Neuronal stem cell (in vitro differentiated cells): ENCODE data around the gene EYA3.

ENCODE experiments used
- DNase-seq: peaks from one replicate; pipeline ENCODE4 v3.0.0-alpha.2; 2013; ENCODE audit warnings: low spot score
- H2AFZ ChIP-seq: one replicate; pipeline ENCODE4 v1.6.1; 2013; ENCODE audit warnings: mild to moderate bottlenecking, low read length, inconsistent platforms
- H2AK5ac ChIP-seq: 2 replicates; pipeline ENCODE4 v1.6.1; 2013; ENCODE audit warnings: low read depth, mild to moderate bottlenecking, inconsistent platforms, low read length, moderate library complexity, mixed read lengths
- H2BK120ac ChIP-seq: 2 replicates; pipeline ENCODE4 v1.6.1; 2013; ENCODE audit warnings: low read depth, mild to moderate bottlenecking, inconsistent platforms, low read length, moderate library complexity, mixed read lengths
- H2BK12ac ChIP-seq: one replicate; pipeline ENCODE4 v1.6.1; 2013; ENCODE audit warnings: low read length, inconsistent platforms
- H2BK15ac ChIP-seq: 2 replicates; pipeline ENCODE4 v1.6.1; 2013; ENCODE audit warnings: mild to moderate bottlenecking, low read length, inconsistent platforms, mixed read lengths
- H2BK5ac ChIP-seq: one replicate; pipeline ENCODE4 v1.6.1; 2013; ENCODE audit warnings: inconsistent platforms, mild to moderate bottlenecking, low read length, moderate library complexity
- H3K14ac ChIP-seq: one replicate; pipeline ENCODE4 v1.6.1; 2013; ENCODE audit warnings: low read length, inconsistent platforms
- H3K18ac ChIP-seq: 2 replicates; pipeline ENCODE4 v1.6.1; 2013; ENCODE audit warnings: low read length, inconsistent platforms
- H3K23ac ChIP-seq: 2 replicates; pipeline ENCODE4 v1.6.1; 2013; ENCODE audit warnings: low read depth, mild to moderate bottlenecking, mixed read lengths, low read length, inconsistent platforms; ENCODE audit not compliant: poor library complexity
- H3K27ac ChIP-seq: replicated peaks from 3 replicates; pipeline ENCODE4 v1.5.1; 2013; ENCODE audit warnings: low read length, inconsistent platforms
- H3K27me3 ChIP-seq, 3 experiments: 2 replicates each; pipeline ENCODE4 v1.6.1; 2013; ENCODE audit warnings: low read length in 3 of 3, mild to moderate bottlenecking in 2 of 3, inconsistent platforms in 1 of 3, low read depth in 1 of 3, mixed read lengths in 1 of 3, moderate library complexity in 1 of 3; ENCODE audit not compliant: control insufficient read depth in 3 of 3, insufficient read depth in 3 of 3
- H3K36me3 ChIP-seq, 2 donors: replicated peaks in 1 of 2; 2 replicates each; pipeline ENCODE4 v1.6.1; 2013; ENCODE audit warnings: low read length in 2 of 2; ENCODE audit not compliant: control insufficient read depth in 2 of 2, insufficient read depth in 2 of 2
- H3K4ac ChIP-seq: 2 replicates; pipeline ENCODE4 v1.6.1; 2013; ENCODE audit warnings: inconsistent platforms, mild to moderate bottlenecking, low read length, moderate library complexity
- H3K4me1 ChIP-seq, 2 donors: 1 replicate in 1 of 2; 2 replicates in 1 of 2; pipeline ENCODE4 v1.6.1; 2013; ENCODE audit warnings: low read length in 2 of 2, low read depth in 1 of 2; ENCODE audit not compliant: control insufficient read depth in 2 of 2, insufficient read depth in 1 of 2
- H3K4me2 ChIP-seq: one replicate; pipeline ENCODE4 v1.6.1; 2013; ENCODE audit warnings: mild to moderate bottlenecking, low read length, inconsistent platforms; ENCODE audit not compliant: insufficient read depth, poor library complexity, severe bottlenecking
- H3K4me3 ChIP-seq, 2 donors: 2 replicates each; pipeline ENCODE4 v1.5.1; 2013; ENCODE audit warnings: low read length in 2 of 2, mild to moderate bottlenecking in 2 of 2, inconsistent platforms in 1 of 2, moderate library complexity in 1 of 2
- H3K79me1 ChIP-seq: one replicate; pipeline ENCODE4 v1.6.1; 2013; ENCODE audit warnings: low read depth, mild to moderate bottlenecking, inconsistent platforms, low read length, moderate library complexity
- H3K9ac ChIP-seq: one replicate; pipeline ENCODE4 v1.6.1; 2013; ENCODE audit warnings: mild to moderate bottlenecking, low read depth, low read length, inconsistent platforms; ENCODE audit not compliant: poor library complexity
- H3K9me3 ChIP-seq, 2 donors: replicated peaks in 1 of 2; 2 replicates each; pipeline versions ENCODE3 to v1.6.1; 2013; ENCODE audit warnings: low read length in 2 of 2, mild to moderate bottlenecking in 2 of 2, inconsistent platforms in 1 of 2, low read depth in 1 of 2, mixed read lengths in 1 of 2, moderate library complexity in 1 of 2; ENCODE audit not compliant: control insufficient read depth in 2 of 2, insufficient read depth in 1 of 2
- H4K8ac ChIP-seq: one replicate; pipeline ENCODE4 v1.6.1; 2013; ENCODE audit warnings: low read depth, mild to moderate bottlenecking, inconsistent platforms, low read length, moderate library complexity
- H4K91ac ChIP-seq: one replicate; pipeline ENCODE4 v1.6.1; 2013; ENCODE audit warnings: low read length, low read depth, mild to moderate bottlenecking, inconsistent platforms; ENCODE audit not compliant: poor library complexity
- WGBS, 2 donors: extraction: QIAGEN DNeasy Blood & Tissue Kit; methylation state at CpG; one replicate each; pipeline ENCODE4 v1.1.7; 2013; ENCODE audit warnings: missing lambda C conversion rate in 2 of 2, mixed read lengths in 1 of 2; ENCODE audit not compliant: insufficient read length in 2 of 2, insufficient replicate concordance in 1 of 2; ENCODE audit errors: extremely low coverage in 2 of 2; 5-methylcytosine and 5-hydroxymethylcytosine counted together

EYA3 gene

DNA sequence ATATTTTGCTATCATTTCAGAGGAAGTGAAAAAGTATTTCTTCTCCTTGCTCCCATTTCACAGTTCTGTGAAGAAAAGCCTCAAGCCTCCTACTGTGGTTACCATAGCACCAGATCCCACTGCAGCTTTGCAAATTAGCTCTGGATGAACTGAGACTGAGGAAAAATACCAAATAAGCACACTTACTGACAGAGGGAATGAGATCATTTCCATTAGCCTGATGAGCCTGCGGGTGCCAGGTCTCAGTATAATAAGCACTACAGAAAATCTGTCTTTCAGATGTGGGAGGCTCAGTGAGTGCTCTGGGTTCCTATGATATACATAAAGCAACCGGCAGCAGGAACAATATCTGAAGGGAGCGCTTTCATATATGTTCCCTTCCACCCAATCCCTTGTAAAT lies 107.3 kb downstream of the EYA3 start:
- H3K79me1 ChIP-seq = no peaks in the 10 kb centered on the region
- peaks cover 6 to 29% of the 10 kb centered on the region in 2 donors for H3K36me3 ChIP-seq
- H2BK15ac ChIP-seq = no peak overlapping the region
- no peak overlapping the region for H2BK5ac ChIP-seq
- H3K4me2 ChIP-seq = no peak overlapping the region
- no peak overlapping the region for H3K4me3 ChIP-seq
- no peak overlapping the region for H4K91ac ChIP-seq
- no peak overlapping the region for H3K27ac ChIP-seq
- no peak overlapping the region for H2BK120ac ChIP-seq
- no peak overlapping the region for H4K8ac ChIP-seq
- no peak for DNase-seq
- H3K9ac ChIP-seq = no peak overlapping the region
- no peaks in the 10 kb centered on the region for H3K27me3 ChIP-seq
- no peak overlapping the region for H3K4ac ChIP-seq
- H3K18ac ChIP-seq = no peak overlapping the region
- no peak overlapping the region for H2BK12ac ChIP-seq
- no peak overlapping the region for H2AFZ ChIP-seq
- no peaks in the 10 kb centered on the region for H3K9me3 ChIP-seq
- H3K23ac ChIP-seq = no peak overlapping the region
- H3K14ac ChIP-seq = no peak overlapping the region
- no CpG with 5 or more reads among the region's 3 CpGs for WGBS, 2 donors
- no peaks in the 10 kb centered on the region for H3K4me1 ChIP-seq
- H2AK5ac ChIP-seq = no peak overlapping the region

DNA sequence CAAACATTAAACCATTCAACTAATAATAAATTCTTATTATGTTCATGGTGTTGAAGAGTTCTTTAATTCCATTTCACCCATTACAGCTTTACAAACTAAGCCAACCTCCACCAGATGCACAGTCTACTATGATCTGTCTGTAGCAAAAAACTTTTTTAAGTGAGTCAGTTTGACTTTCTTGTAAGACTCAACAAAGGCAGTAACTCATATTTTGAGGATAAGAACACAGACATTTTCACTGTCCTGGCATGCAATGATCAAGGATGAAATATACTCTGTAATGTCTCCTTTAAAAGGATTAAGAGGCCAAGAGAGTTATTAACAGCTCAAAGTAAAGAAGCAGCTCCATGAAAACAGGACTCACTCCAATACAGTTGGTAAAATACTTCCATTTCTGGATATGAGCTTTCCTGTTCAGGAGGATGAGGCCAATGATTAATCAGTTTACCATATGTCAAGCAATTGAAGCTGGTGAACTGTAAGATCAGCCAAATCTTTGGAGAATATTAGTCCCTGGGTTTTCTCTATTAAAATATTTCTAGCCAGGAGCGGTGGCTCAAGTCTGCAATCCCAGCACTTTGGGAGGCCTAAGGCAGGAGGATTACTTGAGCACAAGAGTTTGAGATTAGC lies 108.1 kb downstream of the EYA3 start:
- Histone ChIP-seq H3K9ac (no peak overlapping the region), H2BK15ac (no peak overlapping the region), H3K4ac (no peak overlapping the region), H3K79me1 (no peaks in the 10 kb centered on the region), H4K91ac (no peak overlapping the region), H2AK5ac (no peak overlapping the region), H3K9me3 (no peaks in the 10 kb centered on the region), H4K8ac (no peak overlapping the region), H3K4me3 (no peak overlapping the region), H3K23ac (no peak overlapping the region), H3K36me3 (peaks cover 6 to 28% of the 10 kb centered on the region in 2 donors), H2BK120ac (no peak overlapping the region), H3K27ac (no peak overlapping the region), H2BK12ac (no peak overlapping the region), H3K18ac (no peak overlapping the region), H3K27me3 (no peaks in the 10 kb centered on the region), H3K4me1 (no peaks in the 10 kb centered on the region), H2AFZ (no peak overlapping the region), H3K14ac (no peak overlapping the region), H2BK5ac (no peak overlapping the region), H3K4me2 (no peak overlapping the region)
- DNase-seq = no peak
- WGBS, 2 donors = no CpG with 5 or more reads among the region's 1 CpG

- no peak overlapping the region for H3K23ac ChIP-seq
- no peak overlapping the region for H3K14ac ChIP-seq
- no peak overlapping the region for H4K8ac ChIP-seq
- H2AK5ac ChIP-seq = no peak overlapping the region
- peaks cover 5 to 28% of the 10 kb centered on the region in 2 donors for H3K36me3 ChIP-seq
- no peaks in the 10 kb centered on the region for H3K27me3 ChIP-seq
- H2AFZ ChIP-seq = no peak overlapping the region
- H2BK12ac ChIP-seq = no peak overlapping the region
- H3K18ac ChIP-seq = no peak overlapping the region
- H4K91ac ChIP-seq = no peak overlapping the region
- H3K4me2 ChIP-seq = no peak overlapping the region
- no peak overlapping the region for H3K4me3 ChIP-seq
- no peak overlapping the region for H2BK120ac ChIP-seq
- H3K4me1 ChIP-seq = no peaks in the 10 kb centered on the region
- no peak overlapping the region for H3K27ac ChIP-seq
- no peak for DNase-seq
- no peaks in the 10 kb centered on the region for H3K79me1 ChIP-seq
- no CpG with 5 or more reads among the region's 2 CpGs for WGBS, 2 donors
- H2BK5ac ChIP-seq = no peak overlapping the region
- H3K9me3 ChIP-seq = no peaks in the 10 kb centered on the region
- no peak overlapping the region for H3K9ac ChIP-seq
- no peak overlapping the region for H3K4ac ChIP-seq
- no peak overlapping the region for H2BK15ac ChIP-seq
Observed at GRCh38 chr1:27979859-27980201, 108.6 kb downstream of the EYA3 start.

DNA sequence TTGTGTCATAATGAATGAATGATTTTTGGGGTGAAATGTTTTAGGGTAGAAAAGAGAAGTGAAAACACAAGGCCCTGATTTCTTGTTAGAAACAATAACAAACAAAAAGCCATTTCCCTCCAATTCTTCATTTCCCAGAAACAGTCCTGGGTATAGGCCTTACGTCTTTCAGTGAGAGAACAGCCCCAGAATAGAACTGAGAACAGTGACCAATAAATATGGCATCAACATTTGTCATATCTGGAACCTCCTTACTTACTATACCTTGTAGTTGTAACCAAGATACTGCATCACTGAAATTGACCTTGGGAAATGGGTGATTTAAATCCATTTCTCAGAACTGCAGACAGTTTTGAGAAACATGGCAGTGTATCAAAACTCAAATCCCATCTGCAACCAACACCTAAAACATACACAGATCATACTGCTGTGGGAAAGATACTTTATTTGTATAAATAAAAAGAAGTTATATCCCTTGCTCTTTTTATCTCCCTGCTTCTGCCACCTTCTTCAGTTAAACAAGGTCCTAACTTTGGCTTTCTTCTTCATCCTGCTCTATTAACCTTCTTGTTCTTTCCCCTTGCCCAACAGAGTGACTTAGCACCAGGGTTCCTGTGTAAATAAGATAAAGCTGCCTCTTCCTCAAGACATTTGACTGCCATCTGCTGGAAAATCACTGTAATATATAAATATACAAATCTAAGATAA lies 109.1 kb downstream of the EYA3 start:
- H3K9me3 ChIP-seq = no peaks in the 10 kb centered on the region
- no peak for DNase-seq
- H3K27ac ChIP-seq = no peak overlapping the region
- H2BK120ac ChIP-seq = no peak overlapping the region
- H2BK5ac ChIP-seq = no peak overlapping the region
- H3K79me1 ChIP-seq = no peaks in the 10 kb centered on the region
- H4K91ac ChIP-seq = no peak overlapping the region
- H2AFZ ChIP-seq = no peak overlapping the region
- peaks cover 5 to 30% of the 10 kb centered on the region in 2 donors for H3K36me3 ChIP-seq
- H3K4ac ChIP-seq = no peak overlapping the region
- H3K14ac ChIP-seq = no peak overlapping the region
- H2BK15ac ChIP-seq = no peak overlapping the region
- H4K8ac ChIP-seq = no peak overlapping the region
- no peaks in the 10 kb centered on the region for H3K4me1 ChIP-seq
- no peaks in the 10 kb centered on the region for H3K27me3 ChIP-seq
- no peak overlapping the region for H2AK5ac ChIP-seq
- no peak overlapping the region for H3K18ac ChIP-seq
- no peak overlapping the region for H2BK12ac ChIP-seq
- no peak overlapping the region for H3K4me3 ChIP-seq
- H3K9ac ChIP-seq = no peak overlapping the region
- no peak overlapping the region for H3K23ac ChIP-seq
- no CpG with 5 or more reads among the region's 1 CpG for WGBS, 2 donors
- no peak overlapping the region for H3K4me2 ChIP-seq
